HUDEP-2 (cell line): ENCODE results near the gene PLEKHG4B.

Experiments
- DNase-seq, 76 experiments: peaks; one replicate each; lab custom pipeline; 2025; ENCODE audit not compliant: unreplicated experiment in 76 of 76; lab: John Stamatoyannopoulos, UW

Gene PLEKHG4B

GRCh38 chr5:167511-167910 lies 75.5 kb downstream of the PLEKHG4B start:
- no peak for DNase-seq

GRCh38 chr5:167982-168660 lies 76.2 kb downstream of the PLEKHG4B start:
- DNase-seq = no peak

GRCh38 chr5:169071-169727 lies 77.2 kb downstream of the PLEKHG4B start:
- no peak for DNase-seq

GRCh38 chr5:169728-170094 lies 77.7 kb downstream of the PLEKHG4B start:
- DNase-seq = no peak

- no peak for DNase-seq
Observed at GRCh38 chr5:170971-171800, 79.2 kb downstream of the PLEKHG4B start.

- DNase-seq = no peak
Observed at GRCh38 chr5:171801-172331, 79.9 kb downstream of the PLEKHG4B start.

GRCh38 chr5:172421-172820 lies 80.5 kb downstream of the PLEKHG4B start:
- no peak for DNase-seq

- no peak for DNase-seq
Observed at GRCh38 chr5:172841-173251, 80.9 kb downstream of the PLEKHG4B start.

GRCh38 chr5:173392-174290 lies 81.7 kb downstream of the PLEKHG4B start:
- no peak for DNase-seq

GRCh38 chr5:174291-174600 lies 82.3 kb downstream of the PLEKHG4B start:
- DNase-seq = no peak

GRCh38 chr5:174876-175465 lies 83.0 kb downstream of the PLEKHG4B start:
- DNase-seq = no peak

GRCh38 chr5:176296-176823 lies 84.4 kb downstream of the PLEKHG4B start:
- no peak for DNase-seq

- DNase-seq = no peak
Observed at GRCh38 chr5:178110-178509, 86.1 kb downstream of the PLEKHG4B start.

GRCh38 chr5:179401-179800 lies 87.4 kb downstream of the PLEKHG4B start:
- DNase-seq = no peak

- DNase-seq = no peak
Observed at GRCh38 chr5:180286-180918, 88.4 kb downstream of the PLEKHG4B start.

- no peak for DNase-seq
Observed at GRCh38 chr5:181160-181559, 89.2 kb downstream of the PLEKHG4B start.

- no peak for DNase-seq
Observed at GRCh38 chr5:181566-181965, 89.6 kb downstream of the PLEKHG4B start.

GRCh38 chr5:182126-182525 lies 90.2 kb downstream of the PLEKHG4B start:
- DNase-seq = no peak

GRCh38 chr5:184471-184870 lies 92.5 kb downstream of the PLEKHG4B start:
- no peak for DNase-seq
